Measurements from ENCODE around the gene SGIP1. TPM values are rescaled to one million over a fixed set of nuclear protein-coding genes. Genes with fewer than 3 reads are reported as not detected.

Gene SGIP1, protein sequence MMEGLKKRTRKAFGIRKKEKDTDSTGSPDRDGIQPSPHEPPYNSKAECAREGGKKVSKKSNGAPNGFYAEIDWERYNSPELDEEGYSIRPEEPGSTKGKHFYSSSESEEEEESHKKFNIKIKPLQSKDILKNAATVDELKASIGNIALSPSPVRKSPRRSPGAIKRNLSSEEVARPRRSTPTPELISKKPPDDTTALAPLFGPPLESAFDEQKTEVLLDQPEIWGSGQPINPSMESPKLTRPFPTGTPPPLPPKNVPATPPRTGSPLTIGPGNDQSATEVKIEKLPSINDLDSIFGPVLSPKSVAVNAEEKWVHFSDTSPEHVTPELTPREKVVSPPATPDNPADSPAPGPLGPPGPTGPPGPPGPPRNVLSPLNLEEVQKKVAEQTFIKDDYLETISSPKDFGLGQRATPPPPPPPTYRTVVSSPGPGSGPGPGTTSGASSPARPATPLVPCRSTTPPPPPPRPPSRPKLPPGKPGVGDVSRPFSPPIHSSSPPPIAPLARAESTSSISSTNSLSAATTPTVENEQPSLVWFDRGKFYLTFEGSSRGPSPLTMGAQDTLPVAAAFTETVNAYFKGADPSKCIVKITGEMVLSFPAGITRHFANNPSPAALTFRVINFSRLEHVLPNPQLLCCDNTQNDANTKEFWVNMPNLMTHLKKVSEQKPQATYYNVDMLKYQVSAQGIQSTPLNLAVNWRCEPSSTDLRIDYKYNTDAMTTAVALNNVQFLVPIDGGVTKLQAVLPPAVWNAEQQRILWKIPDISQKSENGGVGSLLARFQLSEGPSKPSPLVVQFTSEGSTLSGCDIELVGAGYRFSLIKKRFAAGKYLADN
- total RNA-seq, result 1 to 10 TPM in 1 of 3 donors, under 1 TPM in 2; 0.65 to 7.3 (median 0.93) TPM
- long read RNA-seq, donor 1, partial matches to known transcripts, result 0 of 1 reads
- long read RNA-seq, donor 1, other reads (novel, unspliced or antisense), result 1 of 1 reads
- long read RNA-seq, donor 2, result 0 reads

GRCh38 chr1:66533804-66534740 lies at the start of gene SGIP1:
Gene SGIP1 (plus strand): TSS chr1:66534153. CDS start chr1:66534359, 206 bp downstream.
- no peaks in the 10 kb centered on the region for H3K36me3 ChIP-seq (ENCODE audit: low read depth)
- intact Hi-C loops (cut with DNase I, micrococcal nuclease), result no loop called here
- no peaks in the 10 kb centered on the region for H3K4me1 ChIP-seq (ENCODE audit: low read depth)
- TF ChIP-seq, protein P1, sequence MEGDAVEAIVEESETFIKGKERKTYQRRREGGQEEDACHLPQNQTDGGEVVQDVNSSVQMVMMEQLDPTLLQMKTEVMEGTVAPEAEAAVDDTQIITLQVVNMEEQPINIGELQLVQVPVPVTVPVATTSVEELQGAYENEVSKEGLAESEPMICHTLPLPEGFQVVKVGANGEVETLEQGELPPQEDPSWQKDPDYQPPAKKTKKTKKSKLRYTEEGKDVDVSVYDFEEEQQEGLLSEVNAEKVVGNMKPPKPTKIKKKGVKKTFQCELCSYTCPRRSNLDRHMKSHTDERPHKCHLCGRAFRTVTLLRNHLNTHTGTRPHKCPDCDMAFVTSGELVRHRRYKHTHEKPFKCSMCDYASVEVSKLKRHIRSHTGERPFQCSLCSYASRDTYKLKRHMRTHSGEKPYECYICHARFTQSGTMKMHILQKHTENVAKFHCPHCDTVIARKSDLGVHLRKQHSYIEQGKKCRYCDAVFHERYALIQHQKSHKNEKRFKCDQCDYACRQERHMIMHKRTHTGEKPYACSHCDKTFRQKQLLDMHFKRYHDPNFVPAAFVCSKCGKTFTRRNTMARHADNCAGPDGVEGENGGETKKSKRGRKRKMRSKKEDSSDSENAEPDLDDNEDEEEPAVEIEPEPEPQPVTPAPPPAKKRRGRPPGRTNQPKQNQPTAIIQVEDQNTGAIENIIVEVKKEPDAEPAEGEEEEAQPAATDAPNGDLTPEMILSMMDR (IDR thresholded peaks at IDR 0.05), result no peak
- H3K9me3 ChIP-seq, result no peaks in the 10 kb centered on the region
- H3K4me3 ChIP-seq, result no peak within 1 kb of the TSS
- DNase-seq (peak; percentile 17 to 51 (median 34)), ATAC-seq (peak; percentile 65)

- TF ChIP-seq, protein P1 (IDR thresholded peaks at IDR 0.05), result no peak
- Histone ChIP-seq H3K9me3 (no peaks in the 10 kb centered on the region), H3K4me3 (no peak overlapping the region), H3K4me1 (ENCODE audit: low read depth) (no peaks in the 10 kb centered on the region), H3K36me3 (ENCODE audit: low read depth) (no peaks in the 10 kb centered on the region)
- intact Hi-C loops (cut with DNase I, micrococcal nuclease), result no loop called here
- DNase-seq (no peak), ATAC-seq (no peak)
Measured at GRCh38 chr1:66489151-66489550, 44.8 kb upstream of the SGIP1 start.

- DNase-seq (no peak), ATAC-seq (no peak)
- Histone ChIP-seq H3K36me3 (ENCODE audit: low read depth) (no peaks in the 10 kb centered on the region), H3K4me1 (ENCODE audit: low read depth) (no peaks in the 10 kb centered on the region), H3K4me3 (no peak overlapping the region), H3K9me3 (no peaks in the 10 kb centered on the region)
- TF ChIP-seq, protein P1 (IDR thresholded peaks at IDR 0.05), result no peak
- intact Hi-C loops (cut with DNase I, micrococcal nuclease), result no loop called here
Measured at GRCh38 chr1:66489972-66490601, 43.9 kb upstream of the SGIP1 start.

DNA sequence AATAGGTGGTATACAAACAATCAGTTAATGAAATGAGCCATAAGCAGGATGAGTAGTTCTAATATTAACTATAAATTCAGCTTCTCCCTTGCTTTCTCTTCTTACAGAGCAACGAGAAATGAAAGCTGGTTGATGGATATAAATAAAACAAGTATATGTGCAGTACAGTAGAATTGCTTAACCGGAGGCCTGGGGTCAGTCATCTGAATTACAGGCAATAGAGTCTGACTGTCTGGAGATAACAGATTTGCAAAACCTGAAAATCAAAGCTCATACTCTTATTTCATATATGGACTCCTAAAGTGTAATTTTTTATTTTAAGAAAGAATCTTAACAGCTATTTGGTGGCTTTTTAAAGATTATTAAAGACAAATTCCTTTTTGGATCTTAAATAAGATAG lies 43.1 kb upstream of the SGIP1 start:
- H3K36me3 ChIP-seq (ENCODE audit: low read depth), result no peaks in the 10 kb centered on the region
- no peaks in the 10 kb centered on the region for H3K9me3 ChIP-seq
- H3K4me1 ChIP-seq (ENCODE audit: low read depth), result no peaks in the 10 kb centered on the region
- ATAC-seq, result no peak
- TF ChIP-seq, protein P1 (IDR thresholded peaks at IDR 0.05), result no peak
- intact Hi-C loops (cut with DNase I, micrococcal nuclease), result no loop called here
- DNase-seq, result no peak
- no peak overlapping the region for H3K4me3 ChIP-seq

Measured in mucosa of descending colon (tissue), 3 donors.